SIG-M5 treated with dmso at 0.1 percent for 504 hours (cell line): ENCODE measurements around the gene NIPSNAP3A.

Source experiments
- DNase-seq: peaks from one replicate; lab custom pipeline; 2025; ENCODE audit not compliant: unreplicated experiment; lab: John Stamatoyannopoulos, UW

Gene NIPSNAP3A

DNA sequence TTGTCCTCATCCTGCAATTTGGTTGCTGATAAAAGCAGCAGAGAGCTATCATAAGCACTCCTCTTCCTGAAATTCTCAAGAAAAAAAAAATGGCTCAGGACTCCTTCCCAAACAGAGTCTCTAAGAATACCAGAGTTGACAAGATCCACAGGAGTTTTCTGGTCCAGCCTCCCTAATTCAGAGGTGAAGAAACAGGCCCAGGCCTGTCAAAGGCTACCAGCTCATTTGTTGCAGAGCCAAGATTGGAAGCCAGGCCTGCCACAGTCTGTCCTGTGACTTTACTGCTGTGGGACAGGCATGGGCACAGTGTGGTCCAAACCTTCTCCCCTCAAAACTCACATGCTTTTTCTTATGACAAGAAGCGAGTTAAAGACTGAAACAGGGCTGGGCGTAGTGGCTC, 58.0 kb downstream of the NIPSNAP3A start:
- no peak for DNase-seq

DNA sequence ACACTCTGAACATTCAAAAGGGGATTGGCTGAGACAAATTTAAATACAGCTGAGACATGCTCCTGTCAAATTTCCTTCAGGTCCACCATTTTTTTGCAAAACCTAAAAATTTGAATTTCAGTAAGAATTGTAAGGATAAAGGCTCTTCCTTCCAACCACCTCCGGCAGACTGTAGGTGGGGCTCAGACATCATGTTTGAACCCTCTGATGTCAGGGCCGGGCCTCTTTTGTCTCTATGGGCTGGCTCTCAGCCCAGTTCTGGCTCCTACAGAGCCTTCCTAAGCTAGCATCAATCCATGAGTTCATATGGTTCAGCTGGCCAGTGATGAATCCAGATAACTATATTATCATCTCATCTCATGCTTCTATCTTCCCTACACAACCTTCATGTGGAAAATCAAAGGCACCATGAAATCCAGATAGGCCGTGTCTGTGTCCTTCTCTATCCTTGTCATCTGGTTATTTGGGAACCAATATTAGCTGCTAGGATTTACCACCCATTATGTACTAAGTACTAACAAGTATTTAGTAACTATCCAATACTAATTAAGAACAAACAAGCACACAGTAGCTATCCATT, 60.6 kb downstream of the NIPSNAP3A start:
- DNase-seq: no peak
